Suprapubic skin (tissue), 4 donors: ENCODE data around the gene HMX3. TPM values are rescaled to one million over a fixed set of nuclear protein-coding genes. Genes with fewer than 3 reads are reported as not detected.

Source experiments
- DNase-seq, 2 donors: peaks; one replicate each; pipeline ENCODE4 v3.0.0-alpha.2; 2019; ENCODE audit warnings: low spot score in 2 of 2
- H3K27ac ChIP-seq: fragments of 200-600 bp; sonication (generic); one replicate; pipeline ENCODE4 v1.5.1; 2019
- H3K27me3 ChIP-seq: fragments of 200-600 bp; sonication (generic); one replicate; pipeline ENCODE4 v1.5.1; 2019
- H3K36me3 ChIP-seq: fragments of 200-600 bp; sonication (generic); one replicate; pipeline ENCODE4 v1.5.1; 2019
- H3K4me1 ChIP-seq: fragments of 200-600 bp; sonication (generic); one replicate; pipeline ENCODE4 v1.5.1; 2019
- H3K4me3 ChIP-seq: fragments of 200-600 bp; sonication (generic); one replicate; pipeline ENCODE4 v1.5.1; 2019; ENCODE audit warnings: mild to moderate bottlenecking
- H3K9me3 ChIP-seq: fragments of 200-600 bp; sonication (generic); one replicate; pipeline ENCODE4 v1.5.1; 2019
- EP300 ChIP-seq: sonication (generic); formaldehyde crosslinking; IDR thresholded peaks from one replicate; pipeline ENCODE4 v1.6.1; 2017; ENCODE audit warnings: antibody characterized with exemption
- POLR2A ChIP-seq, 2 donors: fragments of 450-650 bp; IDR thresholded peaks; one replicate each; pipeline ENCODE4 v1.6.1; 2017; ENCODE audit warnings: antibody characterized with exemption in 2 of 2, mild to moderate bottlenecking in 2 of 2, moderate library complexity in 2 of 2
- POLR2AphosphoS5 ChIP-seq, 3 donors: sonication (generic); formaldehyde crosslinking; IDR thresholded peaks; one replicate each; pipeline ENCODE4 v1.6.1; 2017; ENCODE audit warnings: antibody characterized with exemption in 3 of 3
- WGBS: methylation state at CpG from one replicate; pipeline ENCODE4 v1.1.5; 2018; 5-methylcytosine and 5-hydroxymethylcytosine counted together
- total RNA-seq, 4 donors: library from RNA; depleted of rRNA; stranded (reverse); fragments of >200 nt; gene quantifications; one replicate each; pipeline ENCODE4 v1.1.0, GENCODE V29; 2016
- TF ChIP-seq, protein P1 (sequence below), 2 donors: fragments of 200-600 bp in 1 of 2; fragments of 450-650 bp in 1 of 2; sonication (generic) in 1 of 2; IDR thresholded peaks; one replicate each; pipeline ENCODE4 v1.5.1; 2016 to 2019; ENCODE audit warnings: antibody characterized with exemption in 2 of 2, mild to moderate bottlenecking in 1 of 2, moderate library complexity in 1 of 2

HMX3 gene
- total RNA-seq, 4 donors from 2014 or later: not detected

DNA sequence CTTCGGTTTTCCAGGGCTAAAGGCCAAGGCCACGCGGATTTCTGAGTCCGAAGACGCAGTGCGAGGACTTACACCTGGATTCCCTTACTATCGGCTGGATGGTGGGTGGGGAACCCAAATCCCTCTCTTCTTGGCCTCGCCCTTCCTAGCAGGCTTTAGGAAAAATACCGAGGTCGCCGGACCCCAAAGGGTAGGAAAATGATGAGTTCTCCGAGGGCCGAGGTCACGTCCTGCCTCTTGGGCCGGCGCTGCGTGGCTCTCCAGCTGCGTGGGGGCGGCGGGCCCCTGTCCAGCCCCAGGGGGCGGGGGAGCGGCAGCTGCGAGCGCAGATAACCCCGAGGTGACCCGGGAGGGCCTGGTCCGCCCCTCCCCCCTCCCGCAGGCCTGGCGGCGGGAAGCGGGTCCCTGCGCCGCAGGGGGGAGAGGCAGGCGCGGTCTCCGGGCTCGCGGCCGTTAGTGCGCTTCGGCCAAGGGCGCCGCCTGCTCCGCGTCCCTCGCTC is 805 bp upstream of the HMX3 start:
- TF ChIP-seq POLR2A (IDR thresholded peaks at IDR 0.05) (no peak), EP300 (no peak)
- Histone ChIP-seq H3K4me1 (peaks cover 62% of the 10 kb centered on the region), H3K27me3 (peaks cover 100% of the 10 kb centered on the region), H3K4me3 (peak overlapping the region; percentile 46), H3K36me3 (no peaks in the 10 kb centered on the region), H3K9me3 (no peaks in the 10 kb centered on the region), H3K27ac (no peak overlapping the region)
- WGBS: 10% methylated on average over 7 of the region's 46 CpGs
- no peak for DNase-seq

- peaks cover 68% of the 10 kb centered on the region for H3K4me1 ChIP-seq
These were observed 543 bp downstream of the HMX3 start for GRCh38 chr10:123136221-123136805.

GRCh38 chr10:123136806-123137642 is 1.3 kb downstream of the HMX3 start:
- DNase-seq: no peak
- Histone ChIP-seq H3K27ac (no peak overlapping the region), H3K27me3 (peaks cover 100% of the 10 kb centered on the region), H3K36me3 (no peaks in the 10 kb centered on the region), H3K4me3 (peak overlapping the region; percentile 32), H3K4me1 (peaks cover 68% of the 10 kb centered on the region), H3K9me3 (no peaks in the 10 kb centered on the region)
- no peak for TF ChIP-seq POLR2A (IDR thresholded peaks at IDR 0.05)
- TF ChIP-seq, protein P1, sequence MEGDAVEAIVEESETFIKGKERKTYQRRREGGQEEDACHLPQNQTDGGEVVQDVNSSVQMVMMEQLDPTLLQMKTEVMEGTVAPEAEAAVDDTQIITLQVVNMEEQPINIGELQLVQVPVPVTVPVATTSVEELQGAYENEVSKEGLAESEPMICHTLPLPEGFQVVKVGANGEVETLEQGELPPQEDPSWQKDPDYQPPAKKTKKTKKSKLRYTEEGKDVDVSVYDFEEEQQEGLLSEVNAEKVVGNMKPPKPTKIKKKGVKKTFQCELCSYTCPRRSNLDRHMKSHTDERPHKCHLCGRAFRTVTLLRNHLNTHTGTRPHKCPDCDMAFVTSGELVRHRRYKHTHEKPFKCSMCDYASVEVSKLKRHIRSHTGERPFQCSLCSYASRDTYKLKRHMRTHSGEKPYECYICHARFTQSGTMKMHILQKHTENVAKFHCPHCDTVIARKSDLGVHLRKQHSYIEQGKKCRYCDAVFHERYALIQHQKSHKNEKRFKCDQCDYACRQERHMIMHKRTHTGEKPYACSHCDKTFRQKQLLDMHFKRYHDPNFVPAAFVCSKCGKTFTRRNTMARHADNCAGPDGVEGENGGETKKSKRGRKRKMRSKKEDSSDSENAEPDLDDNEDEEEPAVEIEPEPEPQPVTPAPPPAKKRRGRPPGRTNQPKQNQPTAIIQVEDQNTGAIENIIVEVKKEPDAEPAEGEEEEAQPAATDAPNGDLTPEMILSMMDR (IDR thresholded peaks at IDR 0.05): no peak
- 2% methylated on average over 35 of the region's 83 CpGs for WGBS

More at GRCh38 chr10:123136221-123136805, 543 bp downstream of the HMX3 start:
- 4% methylated on average over 23 of the region's 59 CpGs for WGBS
- Histone ChIP-seq H3K27ac (no peak overlapping the region), H3K9me3 (no peaks in the 10 kb centered on the region), H3K36me3 (no peaks in the 10 kb centered on the region), H3K27me3 (peaks cover 100% of the 10 kb centered on the region), H3K4me3 (peak overlapping the region; percentile 46)
- TF ChIP-seq EP300 (no peak), POLR2A (IDR thresholded peaks at IDR 0.05) (no peak), POLR2AphosphoS5 (IDR thresholded peaks at IDR 0.05) (no peak)
- TF ChIP-seq, protein P1 (IDR thresholded peaks at IDR 0.05): no peak
- DNase-seq: no peak

DNA sequence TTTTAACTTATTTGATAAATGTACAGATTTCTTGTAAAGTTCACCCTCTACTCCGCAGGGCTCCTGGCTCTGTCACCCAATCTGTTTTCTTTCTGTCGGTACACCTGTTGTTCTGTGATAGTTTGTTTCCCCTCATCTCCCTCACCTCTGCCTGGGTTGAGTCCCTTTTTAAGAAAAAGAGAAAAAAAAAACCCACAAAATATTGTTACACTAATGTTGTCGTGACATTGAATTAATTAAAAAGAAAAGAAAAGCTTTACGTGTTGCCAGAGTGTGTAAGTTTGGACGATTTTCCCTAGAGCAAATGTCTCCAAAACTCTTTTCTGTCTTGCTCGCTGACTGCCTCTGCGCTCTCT is 3.4 kb downstream of the HMX3 start:
- Histone ChIP-seq H3K9me3 (no peaks in the 10 kb centered on the region), H3K4me3 (peak overlapping the region; percentile 12), H3K4me1 (peaks cover 64% of the 10 kb centered on the region), H3K36me3 (no peaks in the 10 kb centered on the region), H3K27me3 (peaks cover 100% of the 10 kb centered on the region), H3K27ac (no peak overlapping the region)
- no peak for DNase-seq
- WGBS: 12% methylated on average over 7 of the region's 7 CpGs
- TF ChIP-seq EP300 (no peak), POLR2AphosphoS5 (IDR thresholded peaks at IDR 0.05) (no peak), POLR2A (IDR thresholded peaks at IDR 0.05) (no peak)
- TF ChIP-seq, protein P1 (IDR thresholded peaks at IDR 0.05): no peak

- TF ChIP-seq POLR2AphosphoS5 (IDR thresholded peaks at IDR 0.05): no peak
- TF ChIP-seq, protein P1 (IDR thresholded peaks at IDR 0.05): no peak
- no peak for TF ChIP-seq EP300
- TF ChIP-seq POLR2A (IDR thresholded peaks at IDR 0.05): no peak
- Histone ChIP-seq H3K36me3 (no peaks in the 10 kb centered on the region), H3K4me3 (peak overlapping the region; percentile 12), H3K4me1 (peaks cover 59% of the 10 kb centered on the region), H3K9me3 (no peaks in the 10 kb centered on the region), H3K27me3 (peaks cover 100% of the 10 kb centered on the region), H3K27ac (no peak overlapping the region)
- WGBS: 5% methylated on average over 23 of the region's 32 CpGs
- DNase-seq: no peak
These were observed 3.9 kb downstream of the HMX3 start for GRCh38 chr10:123139521-123140163.
